ENCODE measurements around the gene ARMCX6.
"Not testable (repeated sequence)": the region's sequence is repeated elsewhere in the genome, so short reads cannot be mapped to it uniquely, and the experiment has no call there.

Gene ARMCX6

DNA sequence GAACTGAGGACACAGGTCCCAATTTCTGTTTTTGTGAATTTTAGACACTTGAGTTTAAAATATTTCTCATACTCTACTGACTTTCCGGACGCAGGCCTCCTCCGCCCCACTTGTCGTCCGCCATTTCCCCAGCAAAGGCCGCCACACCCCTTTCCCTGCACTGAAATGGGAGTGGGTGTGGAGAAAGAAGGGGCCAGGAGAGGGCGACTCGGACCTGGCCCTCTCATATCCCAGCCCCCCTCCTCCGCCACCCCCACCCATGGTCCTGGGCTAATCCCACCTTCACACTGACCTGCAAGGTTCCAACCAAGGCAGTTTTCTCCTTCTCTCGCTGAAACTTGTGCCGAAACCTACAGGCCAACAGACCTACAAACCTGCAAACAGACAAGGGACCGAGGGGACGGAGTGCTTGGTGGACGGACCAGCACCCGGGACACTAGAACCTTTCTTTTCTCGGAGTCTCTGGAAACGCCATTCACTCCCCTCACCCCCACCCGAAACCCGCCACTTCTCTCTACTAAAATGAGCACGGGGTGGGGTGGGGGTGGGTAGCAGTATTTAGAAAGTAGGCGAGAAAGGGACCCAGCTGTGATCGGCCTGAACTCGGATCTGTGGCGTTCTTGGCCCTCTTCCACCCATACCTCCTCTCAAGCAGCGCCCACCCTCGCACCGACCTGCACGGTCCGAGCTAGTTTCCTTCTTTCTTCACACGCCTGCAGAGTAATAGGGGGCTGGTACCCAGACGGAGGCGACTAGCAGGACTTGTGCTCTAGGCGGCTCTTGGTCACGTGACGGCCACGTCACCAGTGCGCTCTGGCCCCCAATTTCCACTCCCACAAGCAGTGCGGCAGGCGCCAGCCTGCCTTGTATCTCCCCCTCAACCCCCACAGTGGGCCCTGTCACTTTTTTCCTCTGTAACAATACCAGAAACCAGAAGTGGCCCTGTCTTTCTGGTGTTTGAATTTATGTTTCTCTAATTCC, at the start of gene ARMCX6:
Gene ARMCX6 (minus strand): TSS at position 790 of the 981 bp plus-strand sequence. CDS start 1,380 bp downstream, outside the sequence.
- DNase-seq (ENCODE audit: low read depth) = peak; percentile 50

GRCh38 chrX:101659601-101660063, 41.8 kb upstream of the ARMCX6 start, which contains the start of gene ARMCX2:
ARMCX2 (minus strand) TSS chrX:101659850; CDS start chrX:101657588, 2,262 bp downstream.
- DNase-seq (ENCODE audit: low read depth) = no peak

DNA sequence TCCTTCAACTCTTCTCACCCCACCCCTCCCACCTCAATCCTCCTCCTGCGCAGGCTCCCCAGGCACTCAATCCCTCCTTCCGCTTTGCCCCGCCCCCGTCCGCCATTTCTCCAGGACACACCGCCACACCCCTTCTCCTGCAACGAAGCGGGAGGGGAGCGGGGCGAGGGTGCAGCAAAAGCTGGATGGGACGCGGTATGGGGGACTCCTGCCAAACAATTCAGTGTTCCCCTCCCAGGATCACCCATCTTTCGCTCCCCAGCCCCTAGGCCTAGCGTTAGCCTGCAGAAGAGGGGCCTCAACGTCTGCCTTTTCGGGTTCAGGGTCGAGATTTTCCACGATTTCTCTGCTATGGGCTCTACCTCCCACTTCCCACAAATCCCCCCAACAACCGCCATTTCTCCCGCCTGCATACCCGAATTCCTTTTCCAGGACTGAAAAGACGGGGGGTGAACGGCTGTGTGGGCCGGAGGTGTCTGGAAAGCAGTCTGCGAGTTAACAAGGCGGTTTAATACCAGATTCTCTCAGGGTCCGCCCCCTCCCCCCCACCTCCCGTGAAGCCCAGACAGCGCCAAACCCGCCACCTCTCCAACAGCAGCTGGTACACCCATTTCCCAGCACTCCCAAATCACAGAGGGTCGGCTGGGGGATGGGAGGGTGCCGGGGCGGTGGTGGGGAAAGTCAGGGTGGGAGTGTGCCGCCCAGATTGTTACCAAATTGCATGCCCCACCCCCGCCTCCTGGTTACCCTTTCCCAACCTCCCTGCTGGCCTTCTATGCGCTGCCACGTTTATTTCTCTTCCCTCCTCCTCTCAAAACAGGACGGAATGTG, 41.1 kb upstream of the ARMCX6 start:
- peak; percentile 33 for DNase-seq (ENCODE audit: low read depth)

- DNase-seq (ENCODE audit: low read depth) = no peak
Observed at GRCh38 chrX:101657495-101657894, 39.7 kb upstream of the ARMCX6 start.

GRCh38 chrX:101656817-101657216, 39.0 kb upstream of the ARMCX6 start:
- DNase-seq (ENCODE audit: low read depth) = no peak

- DNase-seq (ENCODE audit: low read depth) = no peak
Observed at GRCh38 chrX:101655534-101655933, 37.7 kb upstream of the ARMCX6 start.

GRCh38 chrX:101647716-101648115, 29.9 kb upstream of the ARMCX6 start:
- not testable (repeated sequence) for DNase-seq (ENCODE audit: low read depth)

DNA sequence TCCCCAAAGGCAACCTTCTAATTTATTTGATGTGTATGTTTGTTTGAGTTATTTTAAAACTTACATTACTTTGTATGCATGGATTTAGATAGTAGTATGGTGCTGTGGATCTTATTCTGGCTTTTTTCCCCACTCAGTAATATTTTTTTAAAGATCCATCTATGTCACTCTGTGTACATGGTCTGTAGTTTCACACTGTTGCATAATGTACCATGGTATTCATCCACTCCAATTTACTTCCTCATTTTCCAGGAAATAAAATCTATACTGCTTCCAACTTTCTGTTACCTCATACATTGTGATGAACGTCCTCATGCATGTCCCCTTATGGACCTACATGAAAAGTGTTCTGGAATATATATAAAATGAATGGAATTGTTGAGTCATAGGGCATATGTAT, 24.3 kb upstream of the ARMCX6 start:
- no peak for DNase-seq (ENCODE audit: low read depth)

DNA sequence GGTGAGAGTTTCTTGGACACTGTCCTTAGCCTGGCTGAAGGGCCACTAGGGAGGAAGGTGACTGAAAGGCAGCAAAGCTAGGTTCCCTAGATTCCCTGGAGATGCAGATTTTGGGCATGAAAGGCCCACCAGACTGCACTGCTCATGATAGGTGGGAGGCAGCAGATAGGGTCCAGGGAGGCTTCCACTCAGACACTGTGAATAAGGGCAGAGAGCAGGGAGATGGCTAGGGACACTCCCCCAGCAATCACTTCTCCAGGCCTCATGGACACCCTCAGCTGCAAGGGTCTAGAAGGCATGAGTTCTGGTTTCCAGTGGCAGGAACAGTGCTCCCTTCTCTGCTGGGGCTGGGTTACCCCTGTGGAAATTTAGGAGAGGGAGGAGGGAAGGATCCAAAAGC, 21.8 kb upstream of the ARMCX6 start:
- no peak for DNase-seq (ENCODE audit: low read depth)

- DNase-seq (ENCODE audit: low read depth) = no peak
Observed at GRCh38 chrX:101619364-101619763, 1.6 kb upstream of the ARMCX6 start.

DNA sequence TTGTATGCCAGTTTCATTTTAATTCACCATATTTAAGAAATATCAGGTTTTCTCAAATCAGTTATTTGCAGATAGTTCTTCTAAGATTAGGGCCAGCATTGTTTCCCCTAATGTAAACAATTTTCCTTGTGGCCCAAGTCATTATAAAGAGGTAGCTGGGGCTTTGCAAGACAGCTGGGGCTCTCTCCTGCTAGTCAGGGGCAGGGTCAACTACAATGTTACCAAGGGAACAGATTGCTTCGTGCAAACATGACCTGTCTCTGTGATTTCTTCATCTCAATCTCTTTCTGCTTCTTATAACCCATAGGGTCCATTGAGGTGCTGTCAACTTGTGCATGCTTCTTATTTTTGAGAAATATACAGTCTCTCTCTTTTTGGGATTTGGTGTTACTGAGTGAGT, 12.1 kb downstream of the ARMCX6 start:
- no peak for DNase-seq (ENCODE audit: low read depth)

DNA sequence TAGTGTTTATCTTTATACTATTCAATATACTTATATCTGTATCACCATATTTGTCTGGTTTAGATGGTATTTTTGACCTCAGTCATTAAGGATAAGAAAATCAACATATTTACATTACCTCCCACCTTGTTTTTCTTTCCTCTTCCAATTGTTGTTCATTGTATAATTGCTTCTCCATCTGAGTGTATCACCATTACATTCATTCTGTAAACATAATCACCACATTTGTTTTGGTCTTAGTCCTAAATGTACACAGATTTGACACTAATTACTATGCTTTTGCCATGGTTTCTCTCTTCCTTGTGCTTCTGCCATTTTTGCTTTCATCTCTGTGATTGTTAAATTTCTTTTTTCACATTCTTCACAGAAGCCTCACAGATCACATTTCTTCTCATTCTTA, 12.7 kb downstream of the ARMCX6 start:
- DNase-seq (ENCODE audit: low read depth) = no peak

- DNase-seq (ENCODE audit: low read depth) = no peak
Observed at GRCh38 chrX:101602077-101602476, 15.7 kb downstream of the ARMCX6 start.

DNA sequence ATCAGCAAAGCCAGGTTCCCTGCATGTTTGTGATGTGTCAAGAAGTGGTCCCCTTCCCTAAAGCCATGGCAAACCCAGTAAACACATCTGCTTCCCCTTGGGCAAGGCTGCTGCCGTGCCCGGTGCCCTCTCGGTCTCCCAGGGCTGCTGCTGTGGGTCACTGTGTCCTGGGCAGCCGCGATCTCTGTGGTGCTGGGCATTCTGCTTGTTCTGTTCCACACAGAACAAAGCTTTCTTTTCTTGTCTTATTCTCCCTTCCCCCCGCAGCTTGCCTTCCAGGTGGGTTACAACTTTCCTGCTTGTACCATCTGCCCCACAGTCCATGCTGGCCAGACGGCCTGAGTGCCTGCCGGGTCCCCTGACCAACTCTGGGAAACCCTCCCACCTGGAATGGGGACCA, 18.2 kb downstream of the ARMCX6 start:
- DNase-seq (ENCODE audit: low read depth) = not testable (repeated sequence)

- no peak for DNase-seq (ENCODE audit: low read depth)
Observed at GRCh38 chrX:101595739-101596419, 21.9 kb downstream of the ARMCX6 start.

All from stimulated activated CD8-positive, alpha-beta memory T cell treated with anti-CD3 and anti-CD28 coated beads, Interleukin-12 subunit alpha, Interleukin-12 subunit beta, amount 100 ng/mL, for 1 hour (primary cell).